H1 (cell line): ENCODE data around the gene SLC39A2. TPM values are rescaled to one million over a fixed set of nuclear protein-coding genes. Genes with fewer than 3 reads are reported as not detected.
A peak's percentile ranks its signal among the peaks of the same experiment; 100 is the strongest.

ENCODE experiments used
- ASH2L ChIP-seq: fragments of 200-600, 300-600 bp; sonication (generic); IDR thresholded peaks from one replicate; pipeline ENCODE4 v1.7.1; 2017; ENCODE audit warnings: low read length
- ATF2 ChIP-seq: IDR thresholded peaks from 2 replicates; pipeline ENCODE4 v1.6.1; 2012; ENCODE audit warnings: low read length, inconsistent platforms
- BCL11A ChIP-seq, 2 experiments: IDR thresholded peaks; one replicate each; pipeline ENCODE4 v1.6.1; 2011; ENCODE audit warnings: low read depth in 2 of 2, low read length in 2 of 2, mild to moderate bottlenecking in 2 of 2
- CREB1 ChIP-seq: IDR thresholded peaks from 2 replicates; pipeline ENCODE4 v1.6.1; 2012; ENCODE audit warnings: inconsistent platforms
- CTBP2 ChIP-seq: IDR thresholded peaks from 2 replicates; pipeline ENCODE4 v1.7.0; 2011; ENCODE audit warnings: borderline replicate concordance, mild to moderate bottlenecking, moderate library complexity, mixed read lengths, low read length; ENCODE audit not compliant: insufficient read depth, insufficient read length
- E2F6 ChIP-seq: IDR thresholded peaks from 2 replicates; pipeline ENCODE4 v1.6.1; 2012; ENCODE audit warnings: inconsistent platforms
- HDAC6 ChIP-seq: IDR thresholded peaks from one replicate; pipeline ENCODE4 v1.7.1; 2012; ENCODE audit warnings: low read depth, mild to moderate bottlenecking, inconsistent platforms, low read length, moderate library complexity
- JUND ChIP-seq: IDR thresholded peaks from 2 replicates; pipeline ENCODE4 v1.6.1; 2011; ENCODE audit warnings: mild to moderate bottlenecking, improper control_type of control experiment, low read length
- MAX ChIP-seq: IDR thresholded peaks from 2 replicates; pipeline ENCODE4 v1.6.1; 2012; ENCODE audit warnings: inconsistent platforms
- NRF1 ChIP-seq: IDR thresholded peaks from 2 replicates; pipeline ENCODE4 v1.6.1; 2011; ENCODE audit warnings: mild to moderate bottlenecking, low read depth, low read length, improper control_type of control experiment
- POLR2AphosphoS5 ChIP-seq: IDR thresholded peaks from 2 replicates; pipeline ENCODE4 v1.6.1; 2011; ENCODE audit warnings: low read depth, low read length
- POU5F1 ChIP-seq: IDR thresholded peaks from 2 replicates; pipeline ENCODE4 v1.6.1; 2011; ENCODE audit warnings: low read depth, mild to moderate bottlenecking, low read length, moderate library complexity
- RAD21 ChIP-seq, 2 experiments: IDR thresholded peaks in 1 of 2; conservative IDR thresholded peaks in 1 of 2; 2 replicates each; pipeline ENCODE4 v1.6.1; 2011; ENCODE audit warnings: low read depth in 2 of 2, low read length in 2 of 2, improper control_type of control experiment in 1 of 2, inconsistent platforms in 1 of 2, mild to moderate bottlenecking in 1 of 2, moderate library complexity in 1 of 2
- RFX5 ChIP-seq: IDR thresholded peaks from 2 replicates; pipeline ENCODE4 v1.6.1; 2011; ENCODE audit warnings: low read depth, low read length, improper control_type of control experiment, borderline replicate concordance
- RNF2 ChIP-seq: fragments of 200-900, 300-1000 bp; sonication (generic); IDR thresholded peaks from 2 replicates; pipeline ENCODE4 v1.7.1; 2016; ENCODE audit warnings: borderline replicate concordance, low read depth, mild to moderate bottlenecking, antibody characterized with exemption, low read length; ENCODE audit not compliant: poor library complexity, severe bottlenecking; ENCODE audit errors: missing control alignments
- SIN3A ChIP-seq, 2 experiments: IDR thresholded peaks in 1 of 2; conservative IDR thresholded peaks in 1 of 2; 2 replicates each; pipeline ENCODE4 v1.6.1; 2011 to 2012; ENCODE audit warnings: low read length in 2 of 2, improper control_type of control experiment in 1 of 2, low read depth in 1 of 2, mild to moderate bottlenecking in 1 of 2
- SP2 ChIP-seq: IDR thresholded peaks from 2 replicates; pipeline ENCODE4 v1.6.1; 2012; ENCODE audit warnings: mild to moderate bottlenecking, low read length, inconsistent platforms
- SRF ChIP-seq: IDR thresholded peaks from 2 replicates; pipeline ENCODE4 v1.6.1; 2011; ENCODE audit warnings: mild to moderate bottlenecking, low read depth, low read length, moderate library complexity
- TAF1 ChIP-seq: IDR thresholded peaks from 2 replicates; pipeline ENCODE4 v1.6.1; 2011; ENCODE audit warnings: mild to moderate bottlenecking, low read depth, low read length
- polyA plus RNA-seq, 7 experiments: library from polyadenylated mRNA; depleted of rRNA in 3 of 7; stranded (reverse) in 5 of 7; unstranded in 2 of 7; fragments of >200 nt in 5 of 7; fragments of 200-250 nt in 2 of 7; gene quantifications; 1 replicate in 5 of 7; 2 replicates in 1 of 7; 4 replicates in 1 of 7; pipeline versions ENCODE4 v1.2.1 to v1.2.3, GENCODE V29; 2011 to 2013; ENCODE audit warnings: missing spikeins in 2 of 7, mixed read lengths in 2 of 7
- total RNA-seq: library from RNA; stranded (reverse); fragmentation: NEBNext Ultra II Directional; extraction: Animal tissue kit (Norgen Biotek cat#: 25700); gene quantifications from 2 replicates; pipeline ENCODE4 v1.2.1, GENCODE V29; 2021
- TF ChIP-seq, protein P1 (sequence below): IDR thresholded peaks from 2 replicates; pipeline ENCODE4 v1.6.1; 2011; ENCODE audit warnings: low read depth, mild to moderate bottlenecking, low read length; ENCODE audit not compliant: insufficient read depth

SLC39A2 gene
- total and polyA plus RNA-seq, 2 of the 8 experiments (the other 6 are each of a cell fraction or from before 2014, with no cell fraction given) = 0.14 to 0.22 TPM

DNA sequence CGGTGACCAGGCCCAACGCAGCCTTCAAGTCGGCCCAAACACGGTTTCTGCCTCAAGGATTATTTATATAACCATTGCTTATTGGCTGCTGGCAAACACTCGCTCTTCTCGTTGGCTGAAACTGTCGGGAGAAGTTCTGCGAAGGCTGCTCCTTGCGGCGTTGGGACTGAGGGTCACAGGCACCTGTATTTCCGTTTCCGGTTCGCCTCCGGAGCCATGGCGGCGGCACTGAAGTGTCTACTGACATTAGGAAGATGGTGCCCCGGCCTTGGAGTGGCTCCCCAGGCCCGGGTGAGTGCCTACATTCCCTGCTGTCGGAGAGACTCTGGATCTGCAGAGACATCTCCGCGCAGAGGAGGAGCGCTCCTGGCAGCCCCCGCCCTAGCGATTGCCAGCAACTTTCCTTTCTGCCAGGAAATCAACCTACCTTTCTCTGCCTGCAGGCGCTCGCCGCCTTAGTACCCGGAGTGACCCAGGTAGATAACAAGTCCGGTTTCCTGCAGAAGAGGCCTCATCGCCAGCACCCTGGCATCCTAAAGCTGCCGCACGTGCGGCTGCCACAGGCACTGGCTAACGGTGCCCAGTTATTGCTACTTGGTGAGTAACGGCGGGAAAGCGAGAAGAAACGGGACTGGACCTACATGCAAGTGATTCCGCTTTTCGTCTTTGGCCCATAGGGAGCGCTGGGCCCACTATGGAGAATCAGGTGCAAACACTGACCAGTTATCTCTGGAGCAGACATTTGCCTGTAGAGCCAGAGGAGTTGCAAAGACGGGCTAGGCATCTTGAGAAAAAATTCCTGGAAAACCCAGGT, 9.1 kb upstream of the SLC39A2 start, which contains the start of gene METTL17 (continued):
- TF ChIP-seq NRF1 (no peak), TAF1 (peak; percentile 63), RAD21 (IDR thresholded peaks at IDR 0.05 in 1 of 2, conservative IDR thresholded peaks at IDR 0.05 in 1 of 2; ENCODE audit: low read depth in 2 of 2, low read length in 2 of 2) (peak; percentile 33 to 46), MAX (peak; percentile 57), SP2 (no peak), RFX5 (no peak), POLR2AphosphoS5 (peak; percentile 33; the same call in 1 of the 2 replicates), SRF (no peak), CTBP2 (no peak), SIN3A (conservative IDR thresholded peaks at IDR 0.05 in 1 of 2, IDR thresholded peaks at IDR 0.05 in 1 of 2; ENCODE audit: low read depth in 1 of 2, low read length in 2 of 2) (peak; percentile 64 to 89; a peak in 3 of 4 replicates), CREB1 (0 out of 2 replicates have a peak, but pooled peaks have one; percentile 56), BCL11A (IDR thresholded peaks at IDR 0.05; ENCODE audit: low read depth in 2 of 2, low read length in 2 of 2) (no peak), JUND (no peak), ASH2L (peak; percentile 89), HDAC6 (no peak), RNF2 (no peak), ATF2 (no peak), E2F6 (peak; percentile 46), POU5F1 (no peak)
- TF ChIP-seq, protein P1, sequence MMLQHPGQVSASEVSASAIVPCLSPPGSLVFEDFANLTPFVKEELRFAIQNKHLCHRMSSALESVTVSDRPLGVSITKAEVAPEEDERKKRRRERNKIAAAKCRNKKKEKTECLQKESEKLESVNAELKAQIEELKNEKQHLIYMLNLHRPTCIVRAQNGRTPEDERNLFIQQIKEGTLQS = no peak
